HG02763 (cell line): ENCODE results near the gene RNASE13.
"Not testable (repeated sequence)": the region's sequence is repeated elsewhere in the genome, so short reads cannot be mapped to it uniquely, and the experiment has no call there.

Source experiments
- ATAC-seq: cut with Tn5 transposase; IDR thresholded peaks from one replicate; pipeline ENCODE4 v1.9.1; 2021; ENCODE audit warnings: mild to moderate bottlenecking, moderate library complexity; ENCODE audit not compliant: unreplicated experiment

The RNASE13 gene

DNA sequence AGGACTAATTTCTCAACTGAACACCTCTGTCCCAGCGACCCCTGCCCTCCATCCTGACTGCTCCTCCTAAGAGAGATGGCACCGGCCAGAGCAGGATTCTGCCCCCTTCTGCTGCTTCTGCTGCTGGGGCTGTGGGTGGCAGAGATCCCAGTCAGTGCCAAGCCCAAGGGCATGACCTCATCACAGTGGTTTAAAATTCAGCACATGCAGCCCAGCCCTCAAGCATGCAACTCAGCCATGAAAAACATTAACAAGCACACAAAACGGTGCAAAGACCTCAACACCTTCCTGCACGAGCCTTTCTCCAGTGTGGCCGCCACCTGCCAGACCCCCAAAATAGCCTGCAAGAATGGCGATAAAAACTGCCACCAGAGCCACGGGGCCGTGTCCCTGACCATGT, 8.3 kb upstream of the RNASE13 start:
- no peak for ATAC-seq

- ATAC-seq, result no peak
Observed at GRCh38 chr14:21041676-21042433, 7.2 kb upstream of the RNASE13 start, which contains the start of gene RNASE7. TSS of gene RNASE7 (plus strand) at chr14:21042362. CDS start at chr14:21042993, 631 bp downstream.

DNA sequence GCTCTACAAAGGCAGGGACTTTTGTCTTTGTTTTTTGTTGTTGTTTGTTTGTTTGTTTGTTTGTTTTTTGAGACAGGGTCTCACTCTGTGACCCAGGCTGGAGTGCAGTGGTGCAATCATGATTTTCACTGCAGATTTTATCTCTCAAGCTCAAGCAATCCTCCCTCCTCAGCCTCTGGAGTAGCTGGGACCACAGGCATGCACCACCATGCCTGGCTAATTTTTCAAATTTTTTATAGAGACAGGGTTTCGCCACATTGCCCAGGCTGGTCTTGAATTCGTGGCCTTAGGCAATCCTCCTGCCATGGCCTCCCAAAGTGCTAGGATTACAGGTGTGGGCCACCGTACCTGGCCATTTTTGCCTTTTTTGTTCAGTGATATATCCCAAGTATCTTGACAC, 6.3 kb upstream of the RNASE13 start:
- not testable (repeated sequence) for ATAC-seq

- ATAC-seq, result no peak
Observed at GRCh38 chr14:21040370-21040925, 5.8 kb upstream of the RNASE13 start.

DNA sequence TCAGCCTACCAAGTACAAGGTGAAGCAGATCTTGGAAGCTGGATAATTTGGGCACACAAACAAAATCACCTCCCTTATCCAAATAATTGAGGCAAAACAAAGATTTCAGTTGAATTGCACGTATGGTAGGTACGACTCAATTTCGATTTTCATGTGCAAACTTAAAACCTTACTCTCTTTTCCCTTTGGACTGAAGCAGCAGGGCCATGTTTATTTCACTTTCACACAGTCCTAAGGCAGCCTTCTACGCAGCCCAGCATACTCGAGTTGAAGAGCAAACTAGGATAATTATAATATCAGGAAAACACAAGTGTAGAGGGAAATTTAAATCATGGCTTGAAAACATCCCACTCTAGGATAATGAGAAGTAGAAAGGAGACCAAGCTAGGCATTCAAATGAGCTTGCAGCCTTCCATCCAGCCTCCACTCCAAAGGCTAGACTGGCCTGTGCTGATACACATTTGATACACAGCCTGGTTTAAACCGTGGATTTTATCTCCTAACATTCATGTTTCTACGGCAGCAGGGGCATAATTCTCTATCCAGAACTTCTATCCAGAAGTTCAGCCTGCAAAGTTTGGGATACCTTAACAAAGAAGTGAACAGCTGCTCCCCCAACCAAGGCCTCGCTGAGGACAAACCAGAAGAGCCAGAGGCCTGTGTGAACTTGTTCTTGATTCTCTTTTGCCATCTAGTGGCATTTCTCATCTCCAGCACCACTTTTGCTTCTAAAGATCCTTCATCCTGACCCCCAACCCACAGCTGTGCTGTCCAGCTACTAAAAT, 5.2 kb upstream of the RNASE13 start:
- no peak for ATAC-seq

GRCh38 chr14:21038441-21039422, 4.1 kb upstream of the RNASE13 start:
- ATAC-seq, result no peak

- no peak for ATAC-seq
Observed at GRCh38 chr14:21037156-21037555, 2.5 kb upstream of the RNASE13 start.

GRCh38 chr14:21036751-21037150, 2.1 kb upstream of the RNASE13 start:
- no peak for ATAC-seq

DNA sequence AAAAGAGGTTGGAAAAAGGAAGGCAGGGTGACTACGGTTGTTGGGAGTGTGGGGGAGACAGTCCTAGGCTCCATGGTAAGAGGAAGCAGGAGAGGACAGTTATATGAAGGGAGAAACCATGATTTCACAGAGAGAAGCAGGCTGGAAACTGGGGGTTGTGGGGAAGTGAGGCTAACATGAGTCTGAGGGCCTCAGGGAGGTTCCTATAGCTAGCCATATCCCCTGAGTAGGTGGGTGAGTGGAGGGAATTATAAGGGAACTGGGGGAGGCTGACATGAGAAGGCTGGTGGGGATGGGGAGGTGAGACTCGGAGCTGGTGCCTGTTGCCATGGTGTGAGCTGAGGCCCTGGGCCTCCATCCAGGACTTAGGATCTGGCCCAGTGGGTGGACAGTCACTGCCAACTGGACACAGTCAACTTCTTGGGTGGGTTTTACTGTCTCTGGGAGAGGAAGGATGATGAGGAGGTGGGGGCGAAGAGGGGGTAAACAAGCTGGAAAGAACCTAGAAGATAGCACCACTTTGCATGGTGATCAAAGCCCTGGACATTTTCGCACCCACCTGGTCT, 1.4 kb downstream of the RNASE13 start:
- ATAC-seq, result no peak

DNA sequence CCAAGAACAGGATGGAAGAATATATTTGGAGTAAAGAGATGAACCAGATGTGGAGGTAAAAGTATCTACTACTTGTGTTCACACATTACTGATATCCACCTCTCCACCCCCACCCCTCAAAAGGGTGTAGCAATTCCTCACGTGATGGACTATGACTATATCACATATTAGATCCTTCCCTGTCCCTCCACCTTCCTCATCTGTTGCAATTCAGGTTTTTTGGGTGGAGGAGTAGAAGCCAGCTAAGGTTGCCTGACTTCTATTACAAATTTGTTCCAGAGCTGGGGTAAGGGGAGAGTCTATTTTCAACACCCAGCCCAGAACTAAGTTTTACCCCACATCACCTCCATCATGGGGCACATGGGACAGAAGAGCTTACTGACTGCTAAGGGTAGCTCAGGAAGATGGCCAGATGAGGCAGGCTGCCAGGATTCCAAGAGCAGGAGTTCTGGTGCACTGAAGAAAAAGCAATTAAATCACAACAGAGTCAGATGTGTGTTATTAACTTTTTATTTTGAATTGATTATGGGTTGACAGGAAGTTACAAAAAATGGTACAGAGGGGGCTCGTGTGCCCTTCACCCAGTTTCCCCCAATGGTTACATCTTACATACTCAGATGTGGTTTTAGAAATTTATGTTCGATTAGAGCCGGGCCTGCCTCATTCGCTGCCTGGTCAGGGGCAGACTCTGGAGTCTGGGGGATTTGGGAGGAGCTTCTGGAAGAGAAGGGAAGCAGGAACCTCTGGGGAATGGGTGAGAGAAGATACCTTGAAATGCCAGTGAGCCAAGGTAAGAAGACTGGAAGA, 2.1 kb downstream of the RNASE13 start:
- no peak for ATAC-seq

GRCh38 chr14:21030531-21030930, 4.1 kb downstream of the RNASE13 start:
- ATAC-seq, result no peak

DNA sequence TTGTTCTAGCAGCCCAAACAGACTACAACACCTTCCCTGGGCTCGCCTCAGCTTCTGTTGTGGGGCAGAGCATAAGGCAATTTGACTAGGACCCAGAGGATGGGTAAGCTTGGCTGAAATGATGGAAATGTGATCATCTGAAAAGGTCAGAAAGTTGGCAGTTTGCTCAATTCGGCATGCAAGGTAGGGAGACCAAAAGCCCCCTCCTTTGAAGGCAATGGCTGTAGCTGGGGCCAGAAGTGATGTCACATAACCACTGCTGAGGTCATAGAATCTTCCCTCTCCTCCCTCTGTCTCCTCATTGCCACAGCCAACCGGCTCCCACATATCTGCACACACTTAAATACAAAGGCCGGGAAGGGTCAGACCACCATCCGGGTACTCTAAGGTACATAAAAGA, 4.7 kb downstream of the RNASE13 start, which contains the start of gene TPPP2:
TSS of gene TPPP2 (plus strand) at position 301 of the 400 bp plus-strand sequence. CDS start 365 bp downstream, outside the sequence.
- ATAC-seq, result no peak

DNA sequence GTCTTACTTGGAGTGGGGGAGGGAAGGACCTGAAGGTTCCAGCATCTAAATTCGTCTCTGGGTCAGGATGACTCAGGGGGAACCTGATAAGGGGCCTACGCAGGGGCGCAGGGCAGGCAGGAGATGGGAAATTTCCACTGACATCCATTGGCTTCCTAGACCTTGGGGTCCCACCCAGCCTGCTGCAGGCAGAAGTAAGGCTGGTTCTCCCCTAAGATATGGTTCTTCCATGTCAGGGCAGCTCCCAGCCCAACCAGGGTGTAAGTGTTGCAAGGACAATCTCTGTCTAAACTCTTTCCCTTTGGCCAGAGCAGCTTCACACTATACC, 7.7 kb downstream of the RNASE13 start:
- no peak for ATAC-seq

- no peak for ATAC-seq
Observed at GRCh38 chr14:21026274-21026987, 8.2 kb downstream of the RNASE13 start.

GRCh38 chr14:21025371-21026273, 9.0 kb downstream of the RNASE13 start:
- no peak for ATAC-seq

- ATAC-seq, result no peak
Observed at GRCh38 chr14:21024585-21025370, 9.8 kb downstream of the RNASE13 start, which contains the start of gene NDRG2. TSS of gene NDRG2 (minus strand) at chr14:21025061. CDS start at chr14:21023315, 1,746 bp downstream.
